ENCODE measurements around the gene STK25. TPM values are rescaled to one million over a fixed set of nuclear protein-coding genes. Genes with fewer than 3 reads are reported as not detected.

Gene STK25
- total RNA-seq, 4 donors from 2014 or later, result 159 to 427 (median 205) TPM

- TF ChIP-seq EP300 (IDR thresholded peaks at IDR 0.05; ENCODE audit: low read depth) (no peak), POLR2AphosphoS5 (IDR thresholded peaks at IDR 0.05) (no peak), POLR2A (IDR thresholded peaks at IDR 0.05) (no peak)
- TF ChIP-seq, protein P1, sequence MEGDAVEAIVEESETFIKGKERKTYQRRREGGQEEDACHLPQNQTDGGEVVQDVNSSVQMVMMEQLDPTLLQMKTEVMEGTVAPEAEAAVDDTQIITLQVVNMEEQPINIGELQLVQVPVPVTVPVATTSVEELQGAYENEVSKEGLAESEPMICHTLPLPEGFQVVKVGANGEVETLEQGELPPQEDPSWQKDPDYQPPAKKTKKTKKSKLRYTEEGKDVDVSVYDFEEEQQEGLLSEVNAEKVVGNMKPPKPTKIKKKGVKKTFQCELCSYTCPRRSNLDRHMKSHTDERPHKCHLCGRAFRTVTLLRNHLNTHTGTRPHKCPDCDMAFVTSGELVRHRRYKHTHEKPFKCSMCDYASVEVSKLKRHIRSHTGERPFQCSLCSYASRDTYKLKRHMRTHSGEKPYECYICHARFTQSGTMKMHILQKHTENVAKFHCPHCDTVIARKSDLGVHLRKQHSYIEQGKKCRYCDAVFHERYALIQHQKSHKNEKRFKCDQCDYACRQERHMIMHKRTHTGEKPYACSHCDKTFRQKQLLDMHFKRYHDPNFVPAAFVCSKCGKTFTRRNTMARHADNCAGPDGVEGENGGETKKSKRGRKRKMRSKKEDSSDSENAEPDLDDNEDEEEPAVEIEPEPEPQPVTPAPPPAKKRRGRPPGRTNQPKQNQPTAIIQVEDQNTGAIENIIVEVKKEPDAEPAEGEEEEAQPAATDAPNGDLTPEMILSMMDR (IDR thresholded peaks at IDR 0.05), result no peak
- DNase-seq, result no peak
- H3K27ac ChIP-seq, result no peak overlapping the region
- intact Hi-C loops (cut with DNase I; ENCODE audit: low total_unique reads), result no loop called here
- in situ Hi-C loops (cut with MboI; ENCODE audit: low pct_ligation_motif_present in 1 of 4, low pct_unique_long_range_greater_than_20kb in 1 of 4, low sequenced_read_pairs in 3 of 4), result no loop called here
- 90% methylated on average over 6 of the region's 6 CpGs; no CpG with 5 or more reads in 1 of the 2 donors for WGBS, 2 donors (ENCODE audit: low coverage in 1 of 2)
- H3K27me3 ChIP-seq, result no peaks in the 10 kb centered on the region
- no peaks in the 10 kb centered on the region for H3K9me3 ChIP-seq
- H3K4me1 ChIP-seq, result peaks cover 18 to 24% (median 20%) of the 10 kb centered on the region in 4 donors
- H3K36me3 ChIP-seq, result no peaks in the 10 kb centered on the region
- no peak overlapping the region for H3K4me3 ChIP-seq
These were observed 2.8 kb upstream of the STK25 start for GRCh38 chr2:241511091-241511741.

DNA sequence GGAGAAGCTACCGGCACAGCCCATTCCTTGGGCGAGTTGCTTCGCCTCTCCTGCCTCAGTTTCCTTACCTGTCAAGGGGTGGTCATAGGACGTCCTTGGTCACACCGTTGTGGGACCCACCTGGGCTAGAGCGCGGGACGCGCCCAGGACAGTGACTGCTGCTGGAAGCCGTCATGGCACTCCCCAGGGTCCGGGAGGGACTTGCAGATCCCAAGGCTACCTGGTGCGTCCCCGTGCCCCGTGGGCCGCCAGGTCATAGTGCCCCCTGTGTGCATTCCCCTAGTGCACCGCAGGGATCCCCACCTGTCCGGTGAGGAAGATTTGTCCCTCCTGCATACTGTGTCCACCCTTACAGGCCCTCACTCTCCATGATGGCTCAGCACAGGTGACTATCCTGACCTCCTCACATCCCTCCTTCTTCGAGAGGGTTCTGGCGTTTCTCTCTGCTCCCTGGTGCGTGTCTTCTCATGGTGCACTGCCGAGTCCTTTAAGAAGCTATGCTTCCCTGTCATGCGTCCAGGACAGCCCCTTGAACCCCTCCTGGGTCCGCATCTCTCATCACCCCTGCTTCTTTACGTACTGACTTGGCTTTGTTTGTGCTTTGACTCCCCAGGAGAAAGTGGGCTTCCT, 886 bp upstream of the STK25 start:
- intact Hi-C loops (cut with DNase I; ENCODE audit: low total_unique reads), result loop anchor here (5.0 kb wide), 2 partner anchors 53 to 98 kb away; no protein-coding TSS in a partner anchor
- WGBS, 2 donors (ENCODE audit: low coverage in 1 of 2), result 43 to 50% methylated on average over 3 to 24 of the region's 24 CpGs
- no peak for TF ChIP-seq POLR2AphosphoS5 (IDR thresholded peaks at IDR 0.05)
- TF ChIP-seq, protein P1 (IDR thresholded peaks at IDR 0.05), result peak in 1 of 5 experiments; percentile 8
- DNase-seq, result no peak
- peak overlapping the region; percentile 61 to 99 (median 94) for H3K4me3 ChIP-seq
- H3K4me1 ChIP-seq, result peaks cover 18 to 30% (median 25%) of the 10 kb centered on the region in 4 donors
- no peaks in the 10 kb centered on the region for H3K36me3 ChIP-seq
- in situ Hi-C loops (cut with MboI; ENCODE audit: low pct_ligation_motif_present in 1 of 4, low pct_unique_long_range_greater_than_20kb in 1 of 4, low sequenced_read_pairs in 3 of 4), result no loop called here
- peak overlapping the region; percentile 91 to 95 (median 92) for H3K27ac ChIP-seq
- H3K9me3 ChIP-seq, result no peaks in the 10 kb centered on the region
- no peaks in the 10 kb centered on the region for H3K27me3 ChIP-seq

DNA sequence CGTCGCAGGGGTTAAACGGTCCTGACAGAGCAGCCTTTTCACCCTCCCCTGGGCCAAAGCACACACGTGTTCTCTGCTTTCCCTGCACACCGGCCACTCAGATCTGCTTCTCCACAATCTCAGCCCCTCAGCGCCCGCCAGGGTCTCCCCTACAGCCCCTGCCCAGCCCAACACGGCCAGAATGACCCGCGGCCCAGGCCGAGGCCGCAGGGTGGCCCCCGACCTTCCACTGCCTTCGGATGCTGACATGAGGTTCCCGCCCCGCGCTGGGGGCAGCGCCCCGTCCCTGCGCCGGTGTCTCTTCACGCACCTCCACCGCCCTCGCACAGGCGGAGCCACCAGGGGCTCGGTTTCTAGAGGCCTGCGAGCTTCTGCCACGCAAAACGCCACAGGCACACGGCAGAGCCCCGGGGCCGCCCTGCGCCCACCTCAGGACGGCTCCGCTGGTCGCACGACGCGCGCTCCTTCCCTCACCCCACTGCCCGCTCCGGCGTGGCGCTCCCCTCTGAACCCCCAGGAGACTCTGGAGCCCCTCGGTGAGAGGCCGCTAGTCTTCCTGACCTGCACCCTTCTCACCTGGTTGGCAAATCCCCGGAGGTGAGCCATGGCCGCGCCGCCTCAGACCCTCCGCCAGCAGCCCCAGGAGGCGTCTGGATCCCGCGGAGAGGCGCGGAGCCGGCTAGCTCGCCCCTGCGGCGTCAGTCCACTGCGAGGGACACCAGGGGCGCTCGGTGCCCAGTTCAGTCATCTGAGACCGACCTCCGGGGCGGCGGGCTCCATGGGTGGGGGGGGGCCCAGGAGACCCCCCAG, 749 bp downstream of the STK25 start:
- 1 to 10% methylated on average over 5 to 46 of the region's 67 CpGs for WGBS, 2 donors (ENCODE audit: low coverage in 1 of 2)
- peaks cover 18 to 30% (median 25%) of the 10 kb centered on the region in 4 donors for H3K4me1 ChIP-seq
- no peaks in the 10 kb centered on the region for H3K27me3 ChIP-seq
- H3K9me3 ChIP-seq, result no peaks in the 10 kb centered on the region
- peak overlapping the region; percentile 91 to 95 (median 92) for H3K27ac ChIP-seq
- DNase-seq, result peak; percentile 39
- in situ Hi-C loops (cut with MboI; ENCODE audit: low pct_ligation_motif_present in 1 of 4, low pct_unique_long_range_greater_than_20kb in 1 of 4, low sequenced_read_pairs in 3 of 4) (no loop called here), intact Hi-C loops (cut with DNase I; ENCODE audit: low total_unique reads) (loop anchor here (5.0 kb wide), 2 partner anchors 55 to 100 kb away; no protein-coding TSS in a partner anchor)
- H3K36me3 ChIP-seq, result no peaks in the 10 kb centered on the region
- TF ChIP-seq, protein P1 (IDR thresholded peaks at IDR 0.05), result peak in 4 of 5 experiments; percentile 15 to 25 (median 17)
- no peak for TF ChIP-seq POLR2A (IDR thresholded peaks at IDR 0.05)
- H3K4me3 ChIP-seq, result peak overlapping the region; percentile 91 to 99 (median 95)

Measured in transverse colon (tissue), 4 donors.